Esophagus muscularis mucosa (tissue), 4 donors: ENCODE data around the gene IL17C.

Source experiments
- EP300 ChIP-seq: sonication (generic); formaldehyde crosslinking; IDR thresholded peaks from one replicate; pipeline ENCODE4 v1.6.1; 2017; ENCODE audit warnings: antibody characterized with exemption
- POLR2A ChIP-seq: fragments of 450-650 bp; IDR thresholded peaks from one replicate; pipeline ENCODE4 v1.6.1; 2017; ENCODE audit warnings: antibody characterized with exemption, moderate library complexity, mild to moderate bottlenecking, low read depth
- POLR2AphosphoS5 ChIP-seq, 2 donors: sonication (generic); formaldehyde crosslinking; IDR thresholded peaks; one replicate each; pipeline ENCODE4 v1.6.1; 2017; ENCODE audit warnings: antibody characterized with exemption in 2 of 2
- TF ChIP-seq, protein P1 (sequence below), 3 experiments: fragments of 200-600 bp in 2 of 3; fragments of 450-650 bp in 1 of 3; sonication (generic) in 2 of 3; IDR thresholded peaks; one replicate each; pipeline ENCODE4 v1.5.1; 2017 to 2019; ENCODE audit warnings: antibody characterized with exemption in 3 of 3, mild to moderate bottlenecking in 2 of 3, moderate library complexity in 1 of 3

DNA sequence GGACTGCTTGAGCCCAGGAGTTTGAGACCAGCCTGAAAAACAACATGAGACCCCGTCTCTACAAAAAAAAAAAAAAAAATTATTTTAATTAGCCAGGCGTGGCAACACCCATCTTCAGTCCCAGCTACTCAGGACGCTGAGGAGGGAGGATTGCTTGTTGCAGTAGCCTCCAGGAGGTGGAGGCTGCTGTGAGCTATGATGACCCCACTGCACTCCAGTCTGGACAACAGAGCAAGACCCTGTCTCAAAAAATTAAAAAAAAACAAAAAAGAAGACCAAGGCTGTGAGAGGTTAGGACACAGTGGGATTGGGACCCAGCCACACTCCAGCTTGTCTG, 49.3 kb downstream of the IL17C start:
- TF ChIP-seq, protein P1, sequence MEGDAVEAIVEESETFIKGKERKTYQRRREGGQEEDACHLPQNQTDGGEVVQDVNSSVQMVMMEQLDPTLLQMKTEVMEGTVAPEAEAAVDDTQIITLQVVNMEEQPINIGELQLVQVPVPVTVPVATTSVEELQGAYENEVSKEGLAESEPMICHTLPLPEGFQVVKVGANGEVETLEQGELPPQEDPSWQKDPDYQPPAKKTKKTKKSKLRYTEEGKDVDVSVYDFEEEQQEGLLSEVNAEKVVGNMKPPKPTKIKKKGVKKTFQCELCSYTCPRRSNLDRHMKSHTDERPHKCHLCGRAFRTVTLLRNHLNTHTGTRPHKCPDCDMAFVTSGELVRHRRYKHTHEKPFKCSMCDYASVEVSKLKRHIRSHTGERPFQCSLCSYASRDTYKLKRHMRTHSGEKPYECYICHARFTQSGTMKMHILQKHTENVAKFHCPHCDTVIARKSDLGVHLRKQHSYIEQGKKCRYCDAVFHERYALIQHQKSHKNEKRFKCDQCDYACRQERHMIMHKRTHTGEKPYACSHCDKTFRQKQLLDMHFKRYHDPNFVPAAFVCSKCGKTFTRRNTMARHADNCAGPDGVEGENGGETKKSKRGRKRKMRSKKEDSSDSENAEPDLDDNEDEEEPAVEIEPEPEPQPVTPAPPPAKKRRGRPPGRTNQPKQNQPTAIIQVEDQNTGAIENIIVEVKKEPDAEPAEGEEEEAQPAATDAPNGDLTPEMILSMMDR (IDR thresholded peaks at IDR 0.05), result no peak
- TF ChIP-seq POLR2A, result no peak
- no peak for TF ChIP-seq POLR2AphosphoS5 (IDR thresholded peaks at IDR 0.05)
- TF ChIP-seq EP300, result no peak
